Neutrophil (primary cell): ENCODE data around the gene LITAF.

Experiments used
- H3K27ac ChIP-seq: fragments of 200-600 bp; sonication (generic); 2 replicates; pipeline ENCODE4 v1.5.1; 2016; ENCODE audit warnings: mild to moderate bottlenecking, moderate library complexity
- H3K27me3 ChIP-seq: fragments of 200-600 bp; sonication (generic); 2 replicates; pipeline ENCODE4 v1.6.0; 2016; ENCODE audit warnings: mild to moderate bottlenecking
- H3K36me3 ChIP-seq: fragments of 200-600 bp; sonication (generic); 2 replicates; pipeline ENCODE4 v1.5.1; 2017
- H3K4me1 ChIP-seq, 2 experiments: fragments of 200-600 bp in 1 of 2; sonication (generic) in 1 of 2; 1 replicate in 1 of 2; 2 replicates in 1 of 2; pipeline versions ENCODE4 v1.5.1 to v1.6.1; 2013 to 2016; ENCODE audit warnings: low read depth in 1 of 2, low read length in 1 of 2, mild to moderate bottlenecking in 1 of 2, moderate library complexity in 1 of 2; ENCODE audit not compliant: control insufficient read depth in 1 of 2, insufficient read depth in 1 of 2
- H3K4me3 ChIP-seq, 2 experiments: fragments of 200-600 bp in 1 of 2; sonication (generic) in 1 of 2; 1 replicate in 1 of 2; 2 replicates in 1 of 2; pipeline ENCODE4 v1.5.1; 2013 to 2016; ENCODE audit warnings: low read depth in 1 of 2, low read length in 1 of 2, mild to moderate bottlenecking in 1 of 2, moderate library complexity in 1 of 2
- H3K9me3 ChIP-seq: fragments of 200-600 bp; sonication (generic); 2 replicates; pipeline ENCODE4 v1.5.1; 2016
- CTCF ChIP-seq: fragments of 200-600 bp; sonication (generic); IDR thresholded peaks from 2 replicates; pipeline ENCODE4 v1.5.1; 2016; ENCODE audit warnings: antibody characterized with exemption

Gene LITAF

GRCh38 chr16:11534262-11534661 is 52.5 kb downstream of the LITAF start:
- no peak for TF ChIP-seq CTCF
- no peaks in the 10 kb centered on the region for H3K27me3 ChIP-seq
- H3K9me3 ChIP-seq: no peaks in the 10 kb centered on the region
- no peak overlapping the region for H3K4me3 ChIP-seq
- peaks cover 11% of the 10 kb centered on the region for H3K36me3 ChIP-seq
- peaks cover 48 to 63% of the 10 kb centered on the region in 2 experiments for H3K4me1 ChIP-seq
- H3K27ac ChIP-seq: peak overlapping the region; percentile 5

GRCh38 chr16:11533588-11533987 is 53.1 kb downstream of the LITAF start:
- Histone ChIP-seq H3K4me3 (no peak overlapping the region), H3K36me3 (peaks cover 11% of the 10 kb centered on the region), H3K4me1 (peaks cover 54 to 64% of the 10 kb centered on the region in 2 experiments), H3K27ac (peak overlapping the region; percentile 54), H3K9me3 (no peaks in the 10 kb centered on the region), H3K27me3 (no peaks in the 10 kb centered on the region)
- no peak for TF ChIP-seq CTCF

DNA sequence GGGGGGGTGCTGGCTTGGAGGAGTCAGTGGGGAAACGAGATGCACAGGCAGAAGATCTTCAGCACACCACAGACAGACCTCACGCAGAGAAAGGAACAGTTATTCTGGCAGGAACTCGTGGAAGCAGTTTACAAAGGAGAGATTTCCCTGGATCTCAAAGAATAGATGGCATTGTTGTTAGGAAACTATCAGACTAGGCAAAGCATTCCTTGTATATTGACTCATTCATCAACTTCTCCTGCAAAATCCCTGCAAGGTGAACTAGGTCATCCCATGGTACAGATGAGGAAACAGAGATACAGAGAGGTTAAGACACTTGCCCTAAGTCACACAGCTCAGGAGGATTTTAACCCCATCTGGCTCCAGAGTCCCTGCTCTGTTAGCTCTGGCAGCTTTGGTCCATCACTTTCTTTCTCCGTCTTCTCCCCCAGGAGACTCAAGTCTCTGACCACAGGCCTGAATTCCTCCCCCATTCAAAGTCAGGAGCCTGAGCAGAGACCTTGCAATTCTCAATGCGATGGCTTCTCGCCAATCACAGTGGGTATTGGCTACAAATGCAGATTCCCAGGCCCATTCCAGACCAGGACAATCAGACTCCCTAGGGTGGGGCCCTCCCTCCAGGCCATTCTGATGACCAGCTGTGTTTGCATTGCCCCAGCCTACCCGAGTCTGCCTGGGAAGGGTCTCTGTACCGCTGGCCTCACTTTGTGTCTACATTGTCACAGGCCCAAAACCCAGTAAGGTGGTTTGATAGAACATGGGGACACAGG is 56.4 kb downstream of the LITAF start:
- Histone ChIP-seq H3K4me3 (no peak overlapping the region), H3K4me1 (peaks cover 59 to 70% of the 10 kb centered on the region in 2 experiments), H3K9me3 (no peaks in the 10 kb centered on the region), H3K36me3 (peaks cover 11% of the 10 kb centered on the region), H3K27me3 (peaks cover 27% of the 10 kb centered on the region), H3K27ac (peak overlapping the region; percentile 71)
- TF ChIP-seq CTCF: no peak

DNA sequence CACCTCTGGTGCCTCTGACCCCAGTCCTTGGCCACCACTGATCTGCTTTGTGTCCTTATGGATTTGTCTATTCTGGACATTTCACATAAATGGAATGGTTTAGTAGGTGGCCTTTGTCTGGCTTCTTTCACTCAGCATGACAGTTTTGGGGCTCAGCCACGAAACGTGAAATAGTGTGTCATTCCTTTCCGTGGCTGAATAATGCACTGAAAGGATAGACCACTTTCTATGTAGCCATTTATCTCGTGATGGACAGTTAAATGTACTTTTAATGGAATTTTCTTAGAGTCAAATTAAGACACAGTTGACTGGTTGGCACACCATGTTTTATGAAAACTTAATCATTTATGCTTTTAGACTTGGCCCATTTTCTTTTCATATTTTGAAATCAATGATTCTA is 57.4 kb downstream of the LITAF start:
- peaks cover 49 to 59% of the 10 kb centered on the region in 2 experiments for H3K4me1 ChIP-seq
- TF ChIP-seq CTCF: no peak
- H3K27ac ChIP-seq: peak overlapping the region; percentile 71
- H3K27me3 ChIP-seq: peaks cover 37% of the 10 kb centered on the region
- H3K4me3 ChIP-seq: peak overlapping the region; percentile 0 to 22
- H3K36me3 ChIP-seq: peaks cover 5% of the 10 kb centered on the region
- no peaks in the 10 kb centered on the region for H3K9me3 ChIP-seq

DNA sequence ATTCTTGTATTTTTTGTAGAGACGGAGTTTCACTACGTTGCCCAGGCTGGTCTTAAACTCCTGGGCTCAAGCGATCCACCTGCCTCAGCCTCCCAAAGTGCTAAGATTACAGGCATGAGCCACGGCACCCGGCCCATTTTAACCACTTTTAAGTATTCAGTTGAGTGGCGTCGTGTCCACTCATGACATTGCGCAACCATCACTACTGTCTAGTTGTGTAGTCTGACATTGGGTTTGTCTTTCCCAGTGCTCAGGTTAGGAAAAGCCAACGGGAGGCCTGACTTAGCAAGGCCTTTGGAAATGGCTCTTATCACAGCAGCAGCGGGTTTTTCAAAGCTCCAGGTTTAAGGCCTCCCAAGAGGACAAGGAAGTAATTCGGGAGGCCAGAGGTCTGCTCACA is 58.7 kb downstream of the LITAF start:
- Histone ChIP-seq H3K27ac (no peak overlapping the region), H3K9me3 (no peaks in the 10 kb centered on the region), H3K27me3 (peaks cover 39% of the 10 kb centered on the region), H3K4me3 (no peak overlapping the region), H3K4me1 (peaks cover 37 to 47% of the 10 kb centered on the region in 2 experiments), H3K36me3 (peaks cover 2% of the 10 kb centered on the region)
- no peak for TF ChIP-seq CTCF
